ENCODE results near the gene NCOA4.
A peak's percentile ranks its signal among the peaks of the same experiment; 100 is the strongest.

Gene NCOA4

GRCh38 chr10:46030091-46030937 is at the start of gene NCOA4:
TSS of gene NCOA4 (minus strand) at chr10:46030623. CDS start at chr10:46016680, 13,943 bp downstream.
- Mint-ChIP-seq H3K27me3 (ENCODE audit: low read depth) (peaks cover 4% of the 10 kb centered on the region), H3K4me3 (peak within 1 kb of the TSS; percentile 97), H3K36me3 (ENCODE audit: low read depth) (peaks cover 13% of the 10 kb centered on the region), H3K4me1 (ENCODE audit: low read depth) (peaks cover 43% of the 10 kb centered on the region), H3K9me3 (no peaks in the 10 kb centered on the region), H3K27ac (peak within 1 kb of the TSS; percentile 96)

GRCh38 chr10:46079831-46080585 is 49.6 kb upstream of the NCOA4 start:
- H3K27ac Mint-ChIP-seq: peak overlapping the region; percentile 17
- H3K9me3 Mint-ChIP-seq: no peaks in the 10 kb centered on the region
- no peaks in the 10 kb centered on the region for H3K36me3 Mint-ChIP-seq (ENCODE audit: low read depth)
- peaks cover 6% of the 10 kb centered on the region for H3K27me3 Mint-ChIP-seq (ENCODE audit: low read depth)
- peaks cover 20% of the 10 kb centered on the region for H3K4me1 Mint-ChIP-seq (ENCODE audit: low read depth)
- no peak overlapping the region for H3K4me3 Mint-ChIP-seq

GRCh38 chr10:46077731-46078413 is 47.4 kb upstream of the NCOA4 start:
- peak overlapping the region; percentile 62 for H3K27ac Mint-ChIP-seq
- H3K9me3 Mint-ChIP-seq: no peaks in the 10 kb centered on the region
- H3K27me3 Mint-ChIP-seq (ENCODE audit: low read depth): peaks cover 6% of the 10 kb centered on the region
- no peak overlapping the region for H3K4me3 Mint-ChIP-seq
- H3K36me3 Mint-ChIP-seq (ENCODE audit: low read depth): no peaks in the 10 kb centered on the region
- H3K4me1 Mint-ChIP-seq (ENCODE audit: low read depth): peaks cover 20% of the 10 kb centered on the region

- Mint-ChIP-seq H3K27me3 (ENCODE audit: low read depth) (peaks cover 2% of the 10 kb centered on the region), H3K4me3 (no peak overlapping the region), H3K36me3 (ENCODE audit: low read depth) (no peaks in the 10 kb centered on the region), H3K9me3 (no peaks in the 10 kb centered on the region), H3K27ac (peak overlapping the region; percentile 70), H3K4me1 (ENCODE audit: low read depth) (peaks cover 20% of the 10 kb centered on the region)
Measured at GRCh38 chr10:46077141-46077554, 46.7 kb upstream of the NCOA4 start.

GRCh38 chr10:46075869-46076268 is 45.4 kb upstream of the NCOA4 start:
- Mint-ChIP-seq H3K27me3 (ENCODE audit: low read depth) (no peaks in the 10 kb centered on the region), H3K4me3 (no peak overlapping the region), H3K27ac (no peak overlapping the region), H3K9me3 (no peaks in the 10 kb centered on the region), H3K4me1 (ENCODE audit: low read depth) (peaks cover 17% of the 10 kb centered on the region), H3K36me3 (ENCODE audit: low read depth) (no peaks in the 10 kb centered on the region)

- no peaks in the 10 kb centered on the region for H3K9me3 Mint-ChIP-seq
- no peaks in the 10 kb centered on the region for H3K27me3 Mint-ChIP-seq (ENCODE audit: low read depth)
- no peak overlapping the region for H3K27ac Mint-ChIP-seq
- no peak overlapping the region for H3K4me3 Mint-ChIP-seq
- peaks cover 22% of the 10 kb centered on the region for H3K4me1 Mint-ChIP-seq (ENCODE audit: low read depth)
- no peaks in the 10 kb centered on the region for H3K36me3 Mint-ChIP-seq (ENCODE audit: low read depth)
Measured at GRCh38 chr10:46074196-46074946, 43.9 kb upstream of the NCOA4 start.

- Mint-ChIP-seq H3K27me3 (ENCODE audit: low read depth) (no peaks in the 10 kb centered on the region), H3K27ac (no peak overlapping the region), H3K4me3 (no peak overlapping the region), H3K9me3 (no peaks in the 10 kb centered on the region), H3K36me3 (ENCODE audit: low read depth) (no peaks in the 10 kb centered on the region), H3K4me1 (ENCODE audit: low read depth) (peaks cover 22% of the 10 kb centered on the region)
Measured at GRCh38 chr10:46073564-46073963, 43.1 kb upstream of the NCOA4 start.

GRCh38 chr10:46070749-46071148 is 40.3 kb upstream of the NCOA4 start:
- Mint-ChIP-seq H3K4me1 (ENCODE audit: low read depth) (peaks cover 8% of the 10 kb centered on the region), H3K27me3 (ENCODE audit: low read depth) (no peaks in the 10 kb centered on the region), H3K27ac (no peak overlapping the region), H3K4me3 (no peak overlapping the region), H3K9me3 (no peaks in the 10 kb centered on the region), H3K36me3 (ENCODE audit: low read depth) (no peaks in the 10 kb centered on the region)

- Mint-ChIP-seq H3K27ac (no peak overlapping the region), H3K9me3 (no peaks in the 10 kb centered on the region), H3K36me3 (ENCODE audit: low read depth) (no peaks in the 10 kb centered on the region), H3K4me1 (ENCODE audit: low read depth) (peaks cover 8% of the 10 kb centered on the region), H3K27me3 (ENCODE audit: low read depth) (no peaks in the 10 kb centered on the region), H3K4me3 (no peak overlapping the region)
Measured at GRCh38 chr10:46069771-46070463, 39.5 kb upstream of the NCOA4 start.

GRCh38 chr10:46068905-46069304 is 38.5 kb upstream of the NCOA4 start:
- no peak overlapping the region for H3K4me3 Mint-ChIP-seq
- H3K9me3 Mint-ChIP-seq: no peaks in the 10 kb centered on the region
- peaks cover 8% of the 10 kb centered on the region for H3K4me1 Mint-ChIP-seq (ENCODE audit: low read depth)
- H3K27me3 Mint-ChIP-seq (ENCODE audit: low read depth): no peaks in the 10 kb centered on the region
- H3K36me3 Mint-ChIP-seq (ENCODE audit: low read depth): no peaks in the 10 kb centered on the region
- H3K27ac Mint-ChIP-seq: no peak overlapping the region

- Mint-ChIP-seq H3K36me3 (ENCODE audit: low read depth) (no peaks in the 10 kb centered on the region), H3K27ac (no peak overlapping the region), H3K27me3 (ENCODE audit: low read depth) (no peaks in the 10 kb centered on the region), H3K9me3 (no peaks in the 10 kb centered on the region), H3K4me1 (ENCODE audit: low read depth) (peaks cover 8% of the 10 kb centered on the region), H3K4me3 (no peak overlapping the region)
Measured at GRCh38 chr10:46068117-46068516, 37.7 kb upstream of the NCOA4 start.

GRCh38 chr10:46064269-46064817 is 33.9 kb upstream of the NCOA4 start:
- no peaks in the 10 kb centered on the region for H3K9me3 Mint-ChIP-seq

GRCh38 chr10:46062723-46063428 is 32.5 kb upstream of the NCOA4 start:
- no peak overlapping the region for H3K27ac Mint-ChIP-seq
- no peaks in the 10 kb centered on the region for H3K9me3 Mint-ChIP-seq
- no peak overlapping the region for H3K4me3 Mint-ChIP-seq

More at GRCh38 chr10:46064269-46064817, 33.9 kb upstream of the NCOA4 start:
- no peak overlapping the region for H3K27ac Mint-ChIP-seq
- no peaks in the 10 kb centered on the region for H3K4me1 Mint-ChIP-seq (ENCODE audit: low read depth)
- H3K4me3 Mint-ChIP-seq: no peak overlapping the region
- H3K27me3 Mint-ChIP-seq (ENCODE audit: low read depth): peaks cover 7% of the 10 kb centered on the region
- no peaks in the 10 kb centered on the region for H3K36me3 Mint-ChIP-seq (ENCODE audit: low read depth)

More at GRCh38 chr10:46062723-46063428, 32.5 kb upstream of the NCOA4 start:
- no peaks in the 10 kb centered on the region for H3K4me1 Mint-ChIP-seq (ENCODE audit: low read depth)
- peaks cover 7% of the 10 kb centered on the region for H3K27me3 Mint-ChIP-seq (ENCODE audit: low read depth)
- no peaks in the 10 kb centered on the region for H3K36me3 Mint-ChIP-seq (ENCODE audit: low read depth)

All from T-helper 1 cell treated with Interleukin-12 subunit alpha and Interleukin-12 subunit beta and Interleukin-4 antibody, amounts not matched to agents 30 μg/mL and 1 μg/mL, for 36 hours (primary cell).